GM23338 (cell line): ENCODE measurements around the gene SLIT1.

Source experiments
- CTCF ChIP-seq, 2 experiments: fragments of 200-600 bp in 1 of 2; sonication (generic) in 1 of 2; conservative IDR thresholded peaks; 2 replicates each; pipeline versions ENCODE4 v1.5.1 to v1.6.1; 2016 to 2017; ENCODE audit warnings: antibody characterized with exemption in 2 of 2, low read depth in 2 of 2, mild to moderate bottlenecking in 2 of 2, moderate library complexity in 1 of 2
- EZH2 ChIP-seq: fragments of 200-600 bp; sonication (generic); IDR thresholded peaks from one replicate; pipeline ENCODE4 v1.8.0; 2017; ENCODE audit warnings: antibody characterized with exemption, mild to moderate bottlenecking, low read depth; ENCODE audit not compliant: unreplicated experiment
- EZH2phosphoT487 ChIP-seq: fragments of 200-600 bp; sonication (generic); IDR thresholded peaks from one replicate; pipeline ENCODE4 v1.8.1; 2018; ENCODE audit warnings: antibody characterized with exemption; ENCODE audit not compliant: unreplicated experiment
- JUNB ChIP-seq: IDR thresholded peaks from one replicate; pipeline ENCODE4 v1.6.1; 2016; ENCODE audit warnings: antibody characterized with exemption; ENCODE audit not compliant: unreplicated experiment
- POLR2AphosphoS5 ChIP-seq: IDR thresholded peaks from 2 replicates; pipeline ENCODE4 v1.6.1; 2016; ENCODE audit warnings: antibody characterized with exemption, low read depth
- ZNF114 ChIP-seq: fragments of 250-450 bp; sonication (Bioruptor Pico); IDR thresholded peaks from 2 replicates; pipeline ENCODE4 v1.5.0; 2020; ENCODE audit warnings: mild to moderate bottlenecking, moderate library complexity
- ZNF462 ChIP-seq: fragments of 250-450 bp; sonication (Bioruptor Pico); IDR thresholded peaks from 2 replicates; pipeline ENCODE4 v1.5.0; 2020; ENCODE audit warnings: mild to moderate bottlenecking, moderate library complexity
- TF ChIP-seq, protein P1 (sequence below): IDR thresholded peaks from 2 replicates; pipeline ENCODE4 v1.6.1; 2016; ENCODE audit warnings: antibody characterized with exemption

- TF ChIP-seq CTCF (conservative IDR thresholded peaks at IDR 0.05; ENCODE audit: low read depth in 2 of 2) (no peak), ZNF462 (CRISPR knock-in tag) (no peak), POLR2AphosphoS5 (no peak), EZH2phosphoT487 (no peak), JUNB (no peak), EZH2 (no peak), ZNF114 (CRISPR knock-in tag) (no peak)
- TF ChIP-seq, protein P1, sequence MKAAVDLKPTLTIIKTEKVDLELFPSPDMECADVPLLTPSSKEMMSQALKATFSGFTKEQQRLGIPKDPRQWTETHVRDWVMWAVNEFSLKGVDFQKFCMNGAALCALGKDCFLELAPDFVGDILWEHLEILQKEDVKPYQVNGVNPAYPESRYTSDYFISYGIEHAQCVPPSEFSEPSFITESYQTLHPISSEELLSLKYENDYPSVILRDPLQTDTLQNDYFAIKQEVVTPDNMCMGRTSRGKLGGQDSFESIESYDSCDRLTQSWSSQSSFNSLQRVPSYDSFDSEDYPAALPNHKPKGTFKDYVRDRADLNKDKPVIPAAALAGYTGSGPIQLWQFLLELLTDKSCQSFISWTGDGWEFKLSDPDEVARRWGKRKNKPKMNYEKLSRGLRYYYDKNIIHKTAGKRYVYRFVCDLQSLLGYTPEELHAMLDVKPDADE = no peak
These were observed 132.5 kb downstream of the SLIT1 start for GRCh38 chr10:97053276-97053675.
